Middle frontal gyrus (tissue), 1 donor: ENCODE data around the gene OCSTAMP.
A peak's percentile ranks its signal among the peaks of the same experiment; 100 is the strongest.

Experiments
- DNase-seq: peaks from one replicate; pipeline ENCODE4 v3.0.0-alpha.2; 2015; ENCODE audit warnings: low spot score; ENCODE audit errors: extremely low spot score

OCSTAMP gene

GRCh38 chr20:46573788-46574584 is 23.5 kb upstream of the OCSTAMP start:
- no peak for DNase-seq

GRCh38 chr20:46573234-46573633 is 22.8 kb upstream of the OCSTAMP start:
- DNase-seq = no peak

GRCh38 chr20:46572790-46573189 is 22.3 kb upstream of the OCSTAMP start:
- DNase-seq = no peak

GRCh38 chr20:46572153-46572552 is 21.7 kb upstream of the OCSTAMP start:
- peak; percentile 71 for DNase-seq

- DNase-seq = no peak
These were observed 21.0 kb upstream of the OCSTAMP start for GRCh38 chr20:46571418-46571817.

- no peak for DNase-seq
These were observed 20.5 kb upstream of the OCSTAMP start for GRCh38 chr20:46570956-46571355.

- DNase-seq = no peak
These were observed 19.5 kb upstream of the OCSTAMP start for GRCh38 chr20:46569961-46570360.

- peak; percentile 91 for DNase-seq
These were observed 18.2 kb upstream of the OCSTAMP start for GRCh38 chr20:46568570-46569129.

GRCh38 chr20:46566125-46566524 is 15.7 kb upstream of the OCSTAMP start:
- no peak for DNase-seq

GRCh38 chr20:46564241-46564957 is 13.9 kb upstream of the OCSTAMP start:
- DNase-seq = no peak

- DNase-seq = no peak
These were observed 13.4 kb upstream of the OCSTAMP start for GRCh38 chr20:46563860-46564221.

GRCh38 chr20:46563170-46563859 is 12.9 kb upstream of the OCSTAMP start:
- no peak for DNase-seq

- DNase-seq = peak; percentile 62
These were observed 12.1 kb upstream of the OCSTAMP start for GRCh38 chr20:46562373-46563169.

- no peak for DNase-seq
These were observed 11.5 kb upstream of the OCSTAMP start for GRCh38 chr20:46562009-46562372.

- DNase-seq = no peak
These were observed 9.4 kb upstream of the OCSTAMP start for GRCh38 chr20:46559685-46560440.

- DNase-seq = no peak
These were observed 8.5 kb upstream of the OCSTAMP start for GRCh38 chr20:46559001-46559400.

- no peak for DNase-seq
These were observed 8.1 kb upstream of the OCSTAMP start for GRCh38 chr20:46558511-46558959.

GRCh38 chr20:46557231-46557956 is 6.9 kb upstream of the OCSTAMP start:
- no peak for DNase-seq

GRCh38 chr20:46555370-46555956 is 5.0 kb upstream of the OCSTAMP start:
- no peak for DNase-seq
